Neural cell (in vitro differentiated cells): ENCODE results near the gene ADGRD2. TPM values are rescaled to one million over a fixed set of nuclear protein-coding genes. Genes with fewer than 3 reads are reported as not detected.

Source experiments
- H2AFZ ChIP-seq: fragments of 200-600, 300-800 bp; sonication (generic), shearing (Covaris generic); 2 replicates; pipeline ENCODE4 v1.6.0; 2014; ENCODE audit warnings: low read depth, mild to moderate bottlenecking, antibody characterized with exemption, low read length, moderate library complexity
- H3F3A ChIP-seq: fragments of 200-600 bp; shearing (Covaris generic); 2 replicates; pipeline ENCODE4 v1.6.1; 2016; ENCODE audit warnings: mild to moderate bottlenecking, moderate library complexity, mixed read lengths, antibody characterized with exemption, low read length; ENCODE audit not compliant: insufficient read depth, poor library complexity, severe bottlenecking
- H3K27ac ChIP-seq: fragments of 200-600, 300-800 bp; sonication (generic), shearing (Covaris generic); 2 replicates; pipeline ENCODE4 v1.5.1; 2014; ENCODE audit warnings: mild to moderate bottlenecking, low read length, moderate library complexity
- H3K27me3 ChIP-seq: fragments of 300-800, 200-600 bp; sonication (generic), shearing (Covaris generic); 2 replicates; pipeline ENCODE4 v1.6.0; 2014; ENCODE audit warnings: mild to moderate bottlenecking, low read depth, low read length, moderate library complexity; ENCODE audit not compliant: insufficient read depth
- H3K36me3 ChIP-seq: fragments of 300-800, 200-600 bp; sonication (generic), shearing (Covaris generic); 2 replicates; pipeline ENCODE4 v1.5.1; 2014; ENCODE audit warnings: mild to moderate bottlenecking, antibody characterized with exemption, low read length, moderate library complexity; ENCODE audit not compliant: insufficient read depth
- H3K4me2 ChIP-seq: fragments of 300-800, 200-600 bp; sonication (generic), shearing (Covaris generic); 2 replicates; pipeline ENCODE4 v1.6.0; 2014; ENCODE audit warnings: mild to moderate bottlenecking, low read length
- H3K4me3 ChIP-seq: fragments of 300-800, 200-600 bp; sonication (generic), shearing (Covaris generic); 2 replicates; pipeline ENCODE4 v1.5.1; 2014; ENCODE audit warnings: mild to moderate bottlenecking, low read length, moderate library complexity
- H3K79me2 ChIP-seq: fragments of 200-600 bp; shearing (Covaris generic); replicated peaks from 2 replicates; pipeline ENCODE4 v1.6.0; 2014; ENCODE audit warnings: mild to moderate bottlenecking, low read length, moderate library complexity; ENCODE audit not compliant: insufficient read depth
- H3K9ac ChIP-seq: fragments of 300-800, 200-600 bp; sonication (generic), shearing (Covaris generic); 2 replicates; pipeline ENCODE4 v1.6.1; 2016; ENCODE audit warnings: mild to moderate bottlenecking, low read length, mixed read lengths
- H3K9me2 ChIP-seq: fragments of 200-600 bp; shearing (Covaris generic); 2 replicates; pipeline ENCODE4 v1.6.1; 2016; ENCODE audit warnings: mild to moderate bottlenecking, low read length, mixed read lengths; ENCODE audit not compliant: insufficient read depth
- H3K9me3 ChIP-seq: fragments of 200-600, 300-800 bp; sonication (generic), shearing (Covaris generic); 2 replicates; pipeline ENCODE4 v1.6.1; 2016; ENCODE audit warnings: mild to moderate bottlenecking, mixed run types, low read length, moderate library complexity, mixed read lengths
- H4K20me1 ChIP-seq: fragments of 200-600 bp; shearing (Covaris generic); 2 replicates; pipeline ENCODE4 v1.6.1; 2016; ENCODE audit warnings: mild to moderate bottlenecking, mixed run types; ENCODE audit not compliant: insufficient read depth
- CTCF ChIP-seq: fragments of 450-650 bp; IDR thresholded peaks from 2 replicates; pipeline ENCODE4 v1.5.1; 2014; ENCODE audit warnings: antibody characterized with exemption, mild to moderate bottlenecking, moderate library complexity; ENCODE audit not compliant: poor library complexity, severe bottlenecking
- EP300 ChIP-seq: fragments of 450-650 bp; conservative IDR thresholded peaks from 2 replicates; pipeline ENCODE4 v1.6.1; 2014; ENCODE audit warnings: antibody characterized with exemption, mild to moderate bottlenecking, moderate library complexity; ENCODE audit not compliant: poor library complexity, severe bottlenecking
- EZH2 ChIP-seq: fragments of 200-600, 300-800 bp; shearing (Covaris generic), sonication (generic); IDR thresholded peaks from 2 replicates; pipeline ENCODE4 v1.6.1; 2014; ENCODE audit warnings: antibody characterized with exemption, low read length, borderline replicate concordance, mild to moderate bottlenecking; ENCODE audit not compliant: insufficient read depth, poor library complexity, severe bottlenecking
- MXI1 ChIP-seq: fragments of 450-650 bp; conservative IDR thresholded peaks from 2 replicates; pipeline ENCODE4 v1.6.1; 2014; ENCODE audit warnings: antibody characterized with exemption, mild to moderate bottlenecking; ENCODE audit not compliant: poor library complexity, severe bottlenecking
- POLR2AphosphoS5 ChIP-seq: IDR thresholded peaks from 2 replicates; pipeline ENCODE4 v1.6.1; 2012
- RAD21 ChIP-seq: fragments of 450-650 bp; conservative IDR thresholded peaks from 2 replicates; pipeline ENCODE4 v1.6.1; 2014; ENCODE audit warnings: antibody characterized with exemption, mild to moderate bottlenecking, moderate library complexity
- SMC3 ChIP-seq: fragments of 450-650 bp; conservative IDR thresholded peaks from 2 replicates; pipeline ENCODE4 v1.6.1; 2014; ENCODE audit warnings: antibody characterized with exemption, mild to moderate bottlenecking, moderate library complexity; ENCODE audit not compliant: poor library complexity
- TAF1 ChIP-seq: IDR thresholded peaks from 2 replicates; pipeline ENCODE4 v1.6.1; 2012; ENCODE audit warnings: low read depth
- polyA plus RNA-seq: library from polyadenylated mRNA; depleted of rRNA; stranded (reverse); fragments of >200 nt; gene quantifications from 2 replicates; pipeline ENCODE4 v1.2.3, GENCODE V29; 2014
- TF ChIP-seq, protein P1 (sequence below): IDR thresholded peaks from 2 replicates; pipeline ENCODE4 v1.6.1; 2012; ENCODE audit warnings: borderline replicate concordance

Gene ADGRD2
- polyA plus RNA-seq, 1 donor from 2014 or later, result not detected

DNA sequence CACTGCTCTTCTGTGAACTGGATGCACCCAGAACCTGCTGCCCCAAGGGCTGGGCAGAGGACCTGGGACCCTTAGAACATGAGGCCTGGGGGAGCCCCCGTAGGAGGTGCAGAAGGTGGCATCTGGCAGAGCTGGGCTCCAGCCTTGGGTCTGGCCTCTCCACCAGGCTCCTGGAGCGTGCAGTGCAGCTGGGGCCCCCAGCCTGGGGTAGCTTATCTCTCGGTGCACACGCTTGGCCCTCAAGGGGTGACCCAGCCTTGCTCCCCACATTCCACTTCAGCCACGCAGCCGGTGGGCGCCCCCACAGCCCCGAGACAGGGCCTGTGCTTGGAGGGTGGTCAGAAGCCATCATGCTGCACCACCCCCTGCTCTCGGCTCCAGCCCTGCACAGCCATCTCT is 62.6 kb downstream of the ADGRD2 start:
- Histone ChIP-seq H3K9me3 (no peaks in the 10 kb centered on the region), H2AFZ (no peak overlapping the region), H3F3A (no peaks in the 10 kb centered on the region), H3K36me3 (no peaks in the 10 kb centered on the region), H3K27ac (no peak overlapping the region), H3K4me3 (no peak overlapping the region), H3K79me2 (no peaks in the 10 kb centered on the region), H4K20me1 (no peaks in the 10 kb centered on the region), H3K9me2 (no peaks in the 10 kb centered on the region), H3K27me3 (no peaks in the 10 kb centered on the region), H3K9ac (no peak overlapping the region), H3K4me2 (no peak overlapping the region)
- TF ChIP-seq EP300 (no peak), POLR2AphosphoS5 (no peak), RAD21 (no peak), TAF1 (no peak), EZH2 (no peak), SMC3 (no peak), MXI1 (no peak), CTCF (no peak)
- TF ChIP-seq, protein P1, sequence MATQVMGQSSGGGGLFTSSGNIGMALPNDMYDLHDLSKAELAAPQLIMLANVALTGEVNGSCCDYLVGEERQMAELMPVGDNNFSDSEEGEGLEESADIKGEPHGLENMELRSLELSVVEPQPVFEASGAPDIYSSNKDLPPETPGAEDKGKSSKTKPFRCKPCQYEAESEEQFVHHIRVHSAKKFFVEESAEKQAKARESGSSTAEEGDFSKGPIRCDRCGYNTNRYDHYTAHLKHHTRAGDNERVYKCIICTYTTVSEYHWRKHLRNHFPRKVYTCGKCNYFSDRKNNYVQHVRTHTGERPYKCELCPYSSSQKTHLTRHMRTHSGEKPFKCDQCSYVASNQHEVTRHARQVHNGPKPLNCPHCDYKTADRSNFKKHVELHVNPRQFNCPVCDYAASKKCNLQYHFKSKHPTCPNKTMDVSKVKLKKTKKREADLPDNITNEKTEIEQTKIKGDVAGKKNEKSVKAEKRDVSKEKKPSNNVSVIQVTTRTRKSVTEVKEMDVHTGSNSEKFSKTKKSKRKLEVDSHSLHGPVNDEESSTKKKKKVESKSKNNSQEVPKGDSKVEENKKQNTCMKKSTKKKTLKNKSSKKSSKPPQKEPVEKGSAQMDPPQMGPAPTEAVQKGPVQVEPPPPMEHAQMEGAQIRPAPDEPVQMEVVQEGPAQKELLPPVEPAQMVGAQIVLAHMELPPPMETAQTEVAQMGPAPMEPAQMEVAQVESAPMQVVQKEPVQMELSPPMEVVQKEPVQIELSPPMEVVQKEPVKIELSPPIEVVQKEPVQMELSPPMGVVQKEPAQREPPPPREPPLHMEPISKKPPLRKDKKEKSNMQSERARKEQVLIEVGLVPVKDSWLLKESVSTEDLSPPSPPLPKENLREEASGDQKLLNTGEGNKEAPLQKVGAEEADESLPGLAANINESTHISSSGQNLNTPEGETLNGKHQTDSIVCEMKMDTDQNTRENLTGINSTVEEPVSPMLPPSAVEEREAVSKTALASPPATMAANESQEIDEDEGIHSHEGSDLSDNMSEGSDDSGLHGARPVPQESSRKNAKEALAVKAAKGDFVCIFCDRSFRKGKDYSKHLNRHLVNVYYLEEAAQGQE, result no peak

DNA sequence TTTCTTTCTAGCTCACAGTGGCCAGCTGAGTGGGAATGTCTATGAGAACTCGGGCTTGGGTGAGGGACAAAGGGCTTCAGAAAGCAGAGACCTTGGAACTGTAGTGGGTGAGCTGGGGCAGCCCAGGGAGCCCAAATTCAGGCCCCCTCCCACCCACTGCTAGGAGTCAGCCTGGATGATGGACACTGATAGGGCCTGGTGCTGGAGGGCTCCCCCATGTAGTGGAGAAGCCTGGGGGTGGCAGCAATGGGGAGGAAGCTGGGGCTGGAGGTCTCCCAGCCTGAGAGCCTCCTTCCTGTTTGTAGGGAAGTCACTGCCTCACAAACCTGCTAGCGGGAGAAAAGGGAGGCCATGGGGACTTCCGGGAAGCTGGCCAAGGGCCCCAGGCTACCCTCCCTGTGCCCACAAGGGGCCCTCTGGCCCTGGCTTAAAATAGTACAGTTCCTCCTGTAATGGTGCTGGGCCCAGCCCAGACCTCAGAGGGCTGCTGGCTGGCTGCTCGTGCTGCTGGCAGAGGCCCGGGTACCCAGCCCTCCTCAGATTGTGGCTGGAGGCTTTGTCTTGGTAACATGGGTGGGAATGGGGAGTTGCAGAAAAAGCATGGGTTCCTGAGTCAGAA is 63.2 kb downstream of the ADGRD2 start:
- no peak overlapping the region for H2AFZ ChIP-seq
- no peaks in the 10 kb centered on the region for H3F3A ChIP-seq
- no peak overlapping the region for H3K4me2 ChIP-seq
- no peak overlapping the region for H3K27ac ChIP-seq
- TF ChIP-seq, protein P1, result no peak
- no peak for TF ChIP-seq EP300
- H3K9ac ChIP-seq, result no peak overlapping the region
- no peaks in the 10 kb centered on the region for H3K36me3 ChIP-seq
- no peaks in the 10 kb centered on the region for H3K9me2 ChIP-seq
- H3K79me2 ChIP-seq, result no peaks in the 10 kb centered on the region
- H4K20me1 ChIP-seq, result no peaks in the 10 kb centered on the region
- H3K27me3 ChIP-seq, result no peaks in the 10 kb centered on the region
- no peak overlapping the region for H3K4me3 ChIP-seq
- H3K9me3 ChIP-seq, result no peaks in the 10 kb centered on the region
